Right cardiac atrium (tissue), 5 donors: ENCODE data around the gene SURF4. TPM values are rescaled to one million over a fixed set of nuclear protein-coding genes. Genes with fewer than 3 reads are reported as not detected.

ENCODE experiments used
- ATAC-seq, 2 donors: fragments of 200-7000 bp; cut with Tn5 transposase; one replicate each; pipeline versions ENCODE4 v1.8.0 to v1.9.1; 2020; ENCODE audit warnings: moderate library complexity in 2 of 2, mild to moderate bottlenecking in 1 of 2
- DNase-seq, 3 donors: peaks; one replicate each; pipeline ENCODE4 v3.0.0-alpha.2; 2020
- H3K27ac ChIP-seq: one replicate; pipeline ENCODE4 v1.5.1; 2013; ENCODE audit warnings: mild to moderate bottlenecking, low read length, control low read depth, moderate library complexity
- H3K27me3 ChIP-seq: one replicate; pipeline ENCODE4 v1.6.1; 2013; ENCODE audit not compliant: control insufficient read depth, insufficient read depth
- H3K4me1 ChIP-seq: one replicate; pipeline ENCODE4 v1.6.1; 2013; ENCODE audit warnings: low read length; ENCODE audit not compliant: control insufficient read depth, insufficient read depth
- H3K4me3 ChIP-seq: one replicate; pipeline ENCODE4 v1.5.1; 2013; ENCODE audit warnings: low read length, control low read depth
- H3K9me3 ChIP-seq: one replicate; pipeline ENCODE4 v1.6.1; 2013; ENCODE audit warnings: low read length; ENCODE audit not compliant: control insufficient read depth
- WGBS: extraction: QIAGEN DNeasy Blood & Tissue Kit; methylation state at CpG from one replicate; pipeline ENCODE4 v1.1.7; 2013; 5-methylcytosine and 5-hydroxymethylcytosine counted together
- intact Hi-C, 4 donors: fragments of 100-400 bp; cut with DNase I; formaldehyde crosslinking; loops; one replicate each; pipeline versions ENCODE4 v1.11.0 to v1.14.0; 2022 to 2023
- polyA plus RNA-seq: library from polyadenylated mRNA; stranded (reverse); fragments of 200-250 nt; gene quantifications from one replicate; pipeline ENCODE4 v1.2.3, GENCODE V29; 2013
- total RNA-seq, 4 donors: library from RNA; stranded (reverse); fragmentation: NEBNext Ultra II Directional; extraction: Animal tissue kit (Norgen Biotek cat#: 25700); gene quantifications; one replicate each; pipeline ENCODE4 v1.2.1, GENCODE V29; 2021
- donor health status: healthy with polysubstance abuse.
- donor health status: DM: no; HTN: yes; CAD: no.
- donor health status: DM: no; HTN: no; CAD: no.
- donor health status: DM: no; HTN: yes; CAD: no; lungs with severe emphysema.
- donor health status: DM: yes; HTN: yes; CAD: no.

SURF4 gene
- total and polyA plus RNA-seq, 5 donors = 67.2 to 129 (median 90.4) TPM

DNA sequence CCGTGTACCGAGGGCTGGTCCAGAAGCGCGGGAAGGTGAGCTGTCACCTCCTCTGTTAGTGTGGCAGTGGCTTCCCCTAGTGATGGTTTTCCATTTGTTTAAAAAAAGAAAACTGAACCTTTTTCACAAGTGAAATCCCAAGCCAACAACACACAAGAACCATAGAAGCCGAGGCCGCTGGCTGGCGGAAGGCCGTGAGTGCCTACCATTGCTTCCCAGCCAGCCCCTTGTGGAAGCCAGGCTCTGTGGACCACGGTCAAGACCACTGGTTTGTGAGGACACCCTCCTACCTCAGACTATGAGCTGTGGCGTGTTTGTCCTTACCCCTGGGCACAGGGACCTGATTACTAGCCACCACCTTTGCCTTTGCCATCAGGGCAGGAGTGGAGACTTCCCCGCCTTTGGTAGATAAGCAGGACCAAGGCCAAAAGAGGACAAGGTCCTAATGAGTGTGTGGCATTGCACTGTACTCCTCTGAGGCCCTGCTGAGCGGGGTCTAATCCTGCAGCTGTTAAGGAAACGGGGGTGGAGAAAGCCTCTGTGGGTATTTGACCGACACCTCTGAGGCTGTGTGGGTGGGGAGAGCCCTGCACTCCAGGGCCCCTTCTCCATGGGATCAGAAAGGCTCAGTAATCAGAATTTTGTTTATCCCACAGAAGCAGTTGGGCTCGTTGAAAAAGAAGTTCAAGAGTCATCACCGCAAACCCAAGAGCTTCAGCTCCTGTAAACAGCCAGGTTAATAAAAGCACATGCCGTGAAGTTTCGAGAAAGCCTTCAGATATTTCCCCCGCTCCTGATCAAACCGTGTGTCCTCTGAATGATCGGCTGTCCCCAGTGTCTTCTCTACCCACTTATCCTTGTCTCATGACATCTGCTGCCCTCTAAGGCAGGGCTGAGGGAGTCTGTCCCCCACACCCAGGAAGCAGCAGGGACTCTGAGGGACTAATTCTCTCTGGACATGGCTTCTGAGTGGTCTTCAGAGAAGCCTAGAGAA, 15.2 kb downstream of the SURF4 start:
- intact Hi-C loops = no loop called here

DNA sequence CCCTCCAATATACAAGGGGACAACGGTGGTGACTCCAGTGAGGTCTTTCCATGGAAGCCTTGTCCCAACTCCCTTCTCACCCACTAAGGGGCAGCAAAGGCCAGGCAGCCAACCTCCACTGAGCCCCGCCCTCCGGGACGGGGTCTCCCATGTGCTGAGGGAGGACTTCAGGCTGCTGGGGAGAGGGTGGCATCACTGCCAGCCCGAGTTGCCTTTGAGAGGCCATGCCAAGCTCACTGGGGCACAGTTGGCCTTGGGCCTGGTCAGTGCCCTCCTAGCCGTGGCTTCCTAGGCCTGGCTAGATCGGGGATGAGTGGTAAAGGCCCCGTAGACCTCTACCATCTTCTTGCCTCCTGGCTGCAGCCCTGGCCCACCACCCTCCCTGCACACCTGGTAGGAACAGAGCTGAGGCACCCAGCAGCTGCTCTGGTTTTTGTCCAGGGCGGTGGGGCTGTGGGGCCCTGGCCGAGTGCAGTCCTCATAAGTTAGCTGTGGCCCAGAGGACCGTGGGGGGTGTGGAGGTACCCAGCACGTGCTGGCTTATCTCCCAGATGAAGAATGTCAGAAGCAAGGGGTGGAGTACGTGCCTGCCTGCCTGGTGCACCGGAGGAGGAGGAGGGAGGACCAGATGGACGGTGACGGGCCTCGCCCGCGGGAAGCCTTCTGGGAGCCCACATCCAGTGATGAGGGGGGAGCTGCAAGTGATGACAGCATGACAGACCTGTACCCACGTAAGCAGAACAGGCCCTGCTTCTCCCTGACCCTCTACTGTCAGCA, 16.3 kb downstream of the SURF4 start:
- intact Hi-C loops = no loop called here
- 50% methylated on average over 20 of the region's 20 CpGs for WGBS
- Histone ChIP-seq H3K4me1 (peaks cover 6% of the 10 kb centered on the region), H3K27ac (no peak overlapping the region), H3K4me3 (no peak overlapping the region), H3K9me3 (no peaks in the 10 kb centered on the region), H3K27me3 (no peaks in the 10 kb centered on the region)
- DNase-seq = peak in 1 of 3 donors; percentile 68
- ATAC-seq = peak in 1 of 2 donors; percentile 2

More for the DNA sequence above, 15.2 kb downstream of the SURF4 start:
- Histone ChIP-seq H3K27ac (no peak overlapping the region), H3K4me3 (no peak overlapping the region), H3K4me1 (peaks cover 5% of the 10 kb centered on the region), H3K27me3 (no peaks in the 10 kb centered on the region), H3K9me3 (no peaks in the 10 kb centered on the region)
- 77% methylated on average over 21 of the region's 21 CpGs for WGBS
- peak in 1 of 3 donors; percentile 21 for DNase-seq
- ATAC-seq = no peak

DNA sequence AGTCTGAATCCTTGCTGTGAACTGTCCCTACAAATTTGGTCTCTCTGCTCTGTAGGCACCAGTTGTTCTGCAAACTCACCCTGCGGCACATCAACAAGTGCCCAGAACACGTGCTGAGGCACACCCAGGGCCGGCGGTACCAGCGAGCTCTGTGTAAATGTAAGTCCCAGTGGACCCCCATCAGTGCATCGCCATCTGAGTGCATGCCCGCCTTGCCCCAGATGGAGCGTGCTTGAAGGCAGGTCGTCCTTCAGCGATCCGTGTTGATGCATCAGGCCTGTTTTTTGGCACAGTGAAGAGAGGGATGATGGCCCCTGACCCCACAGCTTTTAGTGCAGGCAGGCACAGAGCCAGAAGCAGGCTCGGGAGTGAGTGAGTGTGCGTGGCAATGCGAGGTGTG, 18.2 kb downstream of the SURF4 start:
- intact Hi-C loops = no loop called here
- 73% methylated on average over 14 of the region's 14 CpGs for WGBS
- ATAC-seq (no peak), DNase-seq (peak in 1 of 3 donors; percentile 54)
- Histone ChIP-seq H3K4me1 (peaks cover 6% of the 10 kb centered on the region), H3K9me3 (no peaks in the 10 kb centered on the region), H3K4me3 (no peak overlapping the region), H3K27me3 (no peaks in the 10 kb centered on the region), H3K27ac (no peak overlapping the region)

DNA sequence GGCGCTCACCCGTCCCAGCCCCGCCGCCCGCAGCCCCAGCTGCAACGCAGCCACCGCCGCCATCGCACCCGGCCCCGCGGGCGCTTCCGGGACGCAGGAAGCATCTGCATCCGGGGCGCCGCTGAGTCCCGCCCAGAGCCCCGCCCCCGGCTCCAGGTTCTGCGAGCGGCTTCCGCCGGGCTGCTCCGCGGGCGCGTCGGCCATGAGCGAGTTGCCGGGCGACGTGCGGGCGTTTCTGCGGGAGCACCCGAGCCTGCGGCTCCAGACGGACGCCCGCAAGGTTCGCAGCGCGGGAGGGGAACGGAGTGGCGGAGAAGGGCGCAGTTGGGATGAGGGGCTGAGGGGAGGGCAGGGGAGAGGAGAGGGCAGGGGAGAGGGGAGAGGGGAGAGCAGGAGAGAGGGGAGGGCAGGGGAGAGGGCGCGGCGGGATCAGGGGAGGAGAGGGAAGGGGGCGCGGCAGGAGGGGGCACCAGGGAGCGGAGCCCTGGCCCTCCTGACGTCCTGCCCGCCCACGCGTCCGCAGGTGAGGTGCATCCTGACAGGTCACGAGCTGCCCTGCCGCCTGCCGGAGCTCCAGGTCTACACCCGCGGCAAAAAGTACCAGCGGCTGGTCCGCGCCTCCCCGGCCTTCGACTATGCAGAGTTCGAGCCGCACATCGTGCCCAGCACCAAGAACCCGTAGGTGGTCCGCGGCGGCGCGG, 19.3 kb downstream of the SURF4 start, which contains the start of the genes SURF1 and SURF2:
TSS of gene SURF1 (minus strand) at position 97 of the 701 bp plus-strand sequence. CDS start at position 63, 34 bp downstream.
TSS of gene SURF2 (plus strand) at position 160 of the 701 bp plus-strand sequence. CDS start at position 203, 43 bp downstream.
- no peaks in the 10 kb centered on the region for H3K27me3 ChIP-seq
- 2% methylated on average over 78 of the region's 78 CpGs for WGBS
- H3K9me3 ChIP-seq = no peaks in the 10 kb centered on the region
- intact Hi-C loops = no loop called here
- no peak within 1 kb of the TSS for H3K27ac ChIP-seq
- ATAC-seq = peak; percentile 84 to 92
- peak within 1 kb of the TSS; percentile 97 for H3K4me3 ChIP-seq
- H3K4me1 ChIP-seq = peaks cover 6% of the 10 kb centered on the region
- peak; percentile 92 to 97 (median 96) for DNase-seq

DNA sequence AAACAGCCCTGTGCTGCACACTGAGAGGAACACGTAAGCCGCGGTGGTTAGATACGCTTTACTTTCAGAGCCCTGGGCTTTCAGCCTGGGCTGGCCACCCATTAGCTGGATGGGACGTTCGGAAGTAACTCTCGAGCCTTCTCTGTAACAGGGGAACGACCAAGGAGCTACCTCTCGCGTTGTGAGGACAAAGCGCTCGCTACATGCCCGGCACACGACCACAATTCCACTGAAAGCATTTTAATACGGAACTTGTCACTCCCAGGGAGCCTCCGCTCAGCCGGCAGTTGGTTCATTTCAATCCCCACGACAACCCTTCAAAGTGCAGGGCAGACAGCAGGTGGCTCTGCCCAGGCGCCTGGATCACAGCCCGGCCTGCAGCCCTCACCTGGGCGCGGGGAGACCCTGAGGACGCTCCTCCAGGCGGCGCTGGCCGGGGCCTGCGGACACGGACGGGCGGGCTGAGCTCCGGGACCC, 19.9 kb downstream of the SURF4 start:
- ATAC-seq = no peak
- Histone ChIP-seq H3K27me3 (no peaks in the 10 kb centered on the region), H3K27ac (no peak overlapping the region), H3K4me1 (peaks cover 6% of the 10 kb centered on the region), H3K4me3 (peak overlapping the region; percentile 97), H3K9me3 (no peaks in the 10 kb centered on the region)
- WGBS = under 1% methylated on average over 31 of the region's 31 CpGs
- intact Hi-C loops = no loop called here
- no peak for DNase-seq

DNA sequence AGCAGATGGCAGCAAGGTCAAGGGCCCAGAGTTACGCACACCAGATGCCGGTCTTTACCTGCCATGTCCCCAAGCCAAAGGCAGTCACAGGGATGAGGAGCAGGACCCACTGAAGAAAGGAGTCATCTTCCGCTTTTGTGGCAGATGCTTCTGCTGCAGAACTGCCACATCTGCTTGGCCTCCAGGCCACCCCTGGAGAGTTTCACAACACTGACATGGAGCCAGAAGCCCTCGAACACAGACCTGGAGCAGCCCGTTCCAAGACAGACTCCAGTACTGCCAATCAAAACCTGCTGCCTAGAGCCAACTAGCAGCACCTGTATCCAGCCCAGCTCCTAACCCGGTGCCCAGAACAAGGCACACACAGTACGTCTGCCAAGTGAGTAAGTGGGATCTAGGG, 21.1 kb downstream of the SURF4 start:
- peak in 2 of 3 donors; percentile 6 to 31 for DNase-seq
- Histone ChIP-seq H3K9me3 (no peaks in the 10 kb centered on the region), H3K27ac (no peak overlapping the region), H3K4me1 (peaks cover 6% of the 10 kb centered on the region), H3K4me3 (no peak overlapping the region), H3K27me3 (no peaks in the 10 kb centered on the region)
- 83% methylated on average over 7 of the region's 7 CpGs for WGBS
- no peak for ATAC-seq
- intact Hi-C loops = no loop called here

DNA sequence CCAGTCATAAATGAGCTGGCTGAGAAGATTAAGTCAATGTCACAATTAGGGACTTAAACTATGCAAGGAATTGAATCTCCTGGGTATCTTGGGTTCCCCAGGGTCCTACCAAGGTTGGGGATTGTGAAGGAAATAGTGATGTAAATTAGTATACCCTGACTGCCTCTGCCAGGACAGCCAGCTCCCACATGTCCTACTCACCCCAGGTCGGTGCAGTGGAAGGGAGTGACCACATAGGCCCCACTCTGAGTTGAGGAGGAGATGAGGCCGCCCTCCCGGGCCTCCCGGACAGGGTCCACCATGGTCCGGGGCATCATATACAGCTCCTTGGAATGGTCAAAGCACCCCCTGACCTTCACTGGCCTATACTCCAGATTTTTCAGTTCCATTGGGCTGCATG, 22.3 kb downstream of the SURF4 start:
- Histone ChIP-seq H3K27ac (no peak overlapping the region), H3K4me3 (no peak overlapping the region), H3K4me1 (peaks cover 11% of the 10 kb centered on the region), H3K27me3 (no peaks in the 10 kb centered on the region), H3K9me3 (no peaks in the 10 kb centered on the region)
- ATAC-seq (no peak), DNase-seq (peak in 1 of 3 donors; percentile 39)
- 79% methylated on average over 5 of the region's 5 CpGs for WGBS
- intact Hi-C loops = no loop called here

DNA sequence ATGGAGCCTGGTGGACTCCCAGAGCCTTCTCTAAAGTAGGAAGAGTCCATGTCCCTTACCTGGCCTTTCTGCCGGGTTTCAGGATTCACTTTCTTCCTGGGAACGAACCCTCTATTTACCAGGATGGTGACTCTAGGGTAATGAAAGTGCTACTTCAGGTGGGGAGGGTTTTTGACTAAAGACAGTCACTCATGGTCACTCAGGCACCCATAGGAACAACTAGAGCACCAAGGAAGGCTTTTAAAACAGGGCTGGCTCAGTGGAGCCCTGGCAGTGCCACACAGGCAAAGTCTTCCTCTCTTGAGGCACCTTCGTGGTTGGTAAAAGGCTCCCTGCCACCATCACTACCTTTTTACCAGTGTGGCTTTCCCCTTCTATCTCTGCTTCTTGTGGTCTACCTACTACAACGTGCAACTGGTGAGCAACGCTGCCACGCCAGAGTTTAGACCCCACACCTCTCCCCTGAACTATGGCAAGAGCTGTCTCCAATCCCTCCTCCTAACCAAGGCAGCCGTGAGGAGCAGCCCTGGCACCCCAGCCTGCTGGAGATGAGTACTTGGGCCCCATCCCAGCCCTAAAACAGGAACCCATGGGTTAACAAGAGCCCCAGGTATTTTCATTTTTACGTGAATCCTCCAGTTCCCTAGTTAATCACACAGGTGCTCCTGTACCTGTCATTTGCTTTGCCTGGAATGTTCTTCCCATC, 23.1 kb downstream of the SURF4 start:
- Histone ChIP-seq H3K9me3 (no peaks in the 10 kb centered on the region), H3K4me1 (peaks cover 11% of the 10 kb centered on the region), H3K27me3 (no peaks in the 10 kb centered on the region), H3K27ac (no peak overlapping the region), H3K4me3 (no peak overlapping the region)
- ATAC-seq (no peak), DNase-seq (peak in 2 of 3 donors; percentile 9 to 13)
- 75% methylated on average over 8 of the region's 8 CpGs for WGBS
- intact Hi-C loops = no loop called here

DNA sequence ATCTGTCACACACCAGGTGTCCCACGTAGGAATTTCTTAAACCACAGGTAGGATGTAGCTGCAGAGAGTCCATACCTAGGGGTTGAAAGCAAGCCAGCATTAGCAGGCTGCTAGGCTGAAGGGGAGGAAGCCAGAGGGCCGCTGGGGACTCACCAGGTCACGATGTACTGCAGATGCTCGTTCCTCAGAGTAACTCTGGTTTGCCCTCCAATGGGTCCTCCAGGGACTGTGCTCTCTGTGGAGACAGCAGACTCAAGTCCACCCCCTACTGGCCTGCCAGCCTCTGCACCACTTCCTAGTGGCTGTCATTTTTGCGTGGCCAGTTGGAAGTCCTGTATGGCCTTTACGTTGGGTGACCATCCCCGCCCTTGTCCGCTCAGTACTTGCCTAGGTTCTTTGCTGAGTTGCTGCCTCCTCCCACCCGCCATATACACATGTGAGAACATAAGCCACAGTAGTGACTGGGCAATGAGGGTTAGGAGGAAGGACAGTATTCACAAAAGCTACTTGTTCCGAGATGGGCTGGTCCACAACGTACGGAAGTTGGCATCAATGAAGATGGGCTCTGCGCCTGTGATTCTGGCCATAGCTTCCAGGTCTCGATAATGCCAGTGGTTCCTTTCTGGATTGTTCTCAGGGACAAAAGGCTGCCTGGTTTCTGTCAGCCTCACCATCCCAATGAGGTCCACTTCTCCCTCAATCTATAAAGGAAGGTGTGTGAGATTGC, 23.8 kb downstream of the SURF4 start:
- Histone ChIP-seq H3K27me3 (no peaks in the 10 kb centered on the region), H3K4me3 (no peak overlapping the region), H3K4me1 (peaks cover 10% of the 10 kb centered on the region), H3K9me3 (no peaks in the 10 kb centered on the region), H3K27ac (no peak overlapping the region)
- WGBS = 76% methylated on average over 14 of the region's 14 CpGs
- ATAC-seq = no peak
- DNase-seq = peak in 2 of 3 donors; percentile 49 to 66
- intact Hi-C loops = no loop called here
